HTERT RPE-1 (cell line): ENCODE data around the gene SPIB.

ENCODE experiments used
- in situ Hi-C: fragments of 300-500 bp; cut with MboI; formaldehyde crosslinking; loops from 4 replicates; pipeline ENCODE4 v1.14.3; 2020; ENCODE audit warnings: low sequenced_read_pairs

Gene SPIB

DNA sequence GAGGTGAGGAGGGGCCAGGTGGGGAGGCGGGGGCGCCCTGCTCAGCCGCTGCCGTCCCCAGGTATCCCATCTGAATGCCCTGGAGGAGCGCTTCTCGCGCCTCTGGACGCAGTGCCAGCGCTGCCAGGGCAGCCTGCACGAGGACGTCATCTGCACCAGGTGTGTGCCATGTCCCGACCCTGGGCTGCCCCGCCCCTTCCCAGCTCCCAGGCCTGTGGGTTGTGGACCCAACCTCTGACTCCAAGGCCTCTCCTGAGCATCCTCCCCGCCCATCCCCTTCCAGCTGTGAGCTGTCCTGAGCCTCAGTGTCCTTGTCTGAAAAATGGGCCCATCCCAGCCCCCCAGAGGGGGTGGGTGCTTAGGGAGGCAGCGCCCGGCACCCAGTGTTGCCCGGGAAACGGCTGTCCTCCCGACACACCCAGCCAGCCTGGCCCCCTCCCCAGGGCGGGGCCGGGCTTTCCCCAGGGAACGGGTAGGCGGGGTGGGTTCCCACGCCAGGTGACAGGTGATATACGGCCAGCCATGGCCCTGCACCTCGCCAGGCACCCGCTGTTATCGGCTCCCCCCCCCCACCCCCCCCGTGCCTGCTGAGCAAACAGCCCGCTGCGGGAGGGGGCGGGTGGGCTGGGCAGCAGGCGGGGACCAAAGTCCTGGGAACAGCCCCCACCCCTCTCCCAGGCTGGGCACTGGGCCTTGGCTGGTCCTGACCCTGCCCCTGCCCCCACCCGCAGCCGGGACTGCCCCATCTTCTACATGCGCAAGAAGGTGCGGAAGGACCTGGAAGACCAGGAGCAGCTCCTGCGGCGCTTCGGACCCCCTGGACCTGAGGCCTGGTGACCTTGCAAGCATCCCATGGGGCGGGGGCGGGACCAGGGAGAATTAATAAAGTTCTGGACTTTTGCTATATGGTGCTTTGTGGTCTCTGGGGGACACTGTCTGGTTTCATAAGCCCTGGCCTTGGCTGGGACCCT, 1.3 kb upstream of the SPIB start:
- in situ Hi-C loops = no loop called here

DNA sequence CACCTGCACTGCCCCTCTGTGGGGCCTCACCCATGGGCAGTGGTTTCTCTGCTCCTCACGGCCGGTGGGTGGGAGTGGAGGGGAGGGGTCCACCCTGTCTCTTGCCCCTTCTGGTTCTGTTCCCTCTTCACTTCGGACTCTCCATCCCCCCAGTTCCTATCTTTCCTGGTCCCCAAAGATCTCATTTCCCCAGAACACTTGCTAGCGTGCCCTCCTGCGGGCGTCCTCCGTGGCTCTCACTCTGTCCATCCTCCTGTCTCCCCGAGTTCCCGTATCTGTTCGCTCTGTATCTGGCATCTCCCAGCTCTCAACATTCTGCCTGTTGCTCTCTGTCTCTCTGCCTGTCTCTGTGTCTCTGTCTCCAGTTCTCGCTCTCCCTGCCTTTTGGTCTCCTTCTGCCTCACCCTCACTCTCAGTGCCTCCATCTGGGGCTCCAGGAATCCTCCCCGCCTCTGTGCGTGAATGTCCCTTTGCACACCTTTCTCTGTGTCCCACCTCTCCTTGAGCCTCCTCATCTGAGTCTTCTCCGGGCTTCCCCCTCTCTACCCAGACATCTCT, 363 bp downstream of the SPIB start:
- in situ Hi-C loops = no loop called here

DNA sequence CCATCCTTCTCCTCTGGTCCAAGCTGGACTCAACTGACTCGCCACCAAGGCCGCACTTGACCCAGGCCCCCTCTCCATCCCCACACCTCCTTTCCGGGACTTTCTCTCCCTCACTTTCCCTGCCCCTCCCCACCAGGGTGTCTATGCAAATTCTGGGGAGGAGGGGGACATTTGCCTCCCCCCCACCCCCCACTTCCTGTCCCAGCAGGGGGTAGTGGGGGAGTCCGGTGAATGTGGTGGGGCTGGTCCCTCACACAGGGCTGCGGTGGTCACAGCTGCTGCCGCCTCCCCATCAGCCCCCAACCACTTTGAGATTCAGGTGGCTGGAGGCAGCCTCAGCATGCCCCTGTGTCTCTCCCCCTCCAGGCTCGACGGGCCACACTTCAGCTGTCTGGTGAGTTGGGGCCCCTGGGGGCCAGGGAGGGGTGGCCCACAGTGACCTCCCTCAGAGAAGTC, 870 bp downstream of the SPIB start:
- in situ Hi-C loops = no loop called here

DNA sequence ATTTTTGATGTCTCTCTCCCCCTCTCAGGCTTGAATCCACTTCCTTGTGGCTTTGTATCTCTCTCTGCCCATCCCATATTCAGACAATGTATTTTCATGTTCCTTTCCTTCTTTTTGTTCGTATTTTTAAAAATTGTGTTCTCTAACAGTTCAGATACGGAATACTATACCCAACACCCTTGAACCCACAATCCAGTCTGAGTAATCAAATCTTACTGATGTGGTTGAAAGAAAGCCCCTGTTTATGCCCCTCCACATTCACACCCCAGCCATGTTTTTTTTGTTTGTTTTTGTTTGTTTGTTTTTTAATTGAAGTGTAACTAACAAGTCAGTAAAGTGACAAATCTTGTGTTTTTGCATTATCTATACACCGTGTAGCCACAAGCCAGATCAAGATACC, 1.4 kb downstream of the SPIB start:
- in situ Hi-C loops = no loop called here

DNA sequence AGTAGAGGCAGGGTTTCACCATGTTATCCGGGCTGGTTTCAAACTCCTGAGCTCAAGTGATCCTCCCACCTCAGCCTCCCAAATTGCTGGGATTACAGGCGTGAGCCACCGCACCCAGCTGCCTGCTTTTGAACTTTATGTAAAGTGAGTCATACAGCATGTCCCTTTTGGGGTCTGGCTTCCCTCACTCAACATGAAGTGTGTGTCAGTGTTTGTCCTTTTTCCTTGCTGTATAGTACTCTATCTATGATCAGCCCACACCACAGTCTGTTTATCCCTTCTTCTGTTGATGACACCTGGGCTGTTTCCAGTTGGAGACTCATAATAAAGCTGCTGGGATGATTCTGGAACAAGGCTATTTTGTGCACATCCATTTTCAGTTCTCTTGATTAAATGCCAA, 2.1 kb downstream of the SPIB start:
- in situ Hi-C loops = no loop called here

DNA sequence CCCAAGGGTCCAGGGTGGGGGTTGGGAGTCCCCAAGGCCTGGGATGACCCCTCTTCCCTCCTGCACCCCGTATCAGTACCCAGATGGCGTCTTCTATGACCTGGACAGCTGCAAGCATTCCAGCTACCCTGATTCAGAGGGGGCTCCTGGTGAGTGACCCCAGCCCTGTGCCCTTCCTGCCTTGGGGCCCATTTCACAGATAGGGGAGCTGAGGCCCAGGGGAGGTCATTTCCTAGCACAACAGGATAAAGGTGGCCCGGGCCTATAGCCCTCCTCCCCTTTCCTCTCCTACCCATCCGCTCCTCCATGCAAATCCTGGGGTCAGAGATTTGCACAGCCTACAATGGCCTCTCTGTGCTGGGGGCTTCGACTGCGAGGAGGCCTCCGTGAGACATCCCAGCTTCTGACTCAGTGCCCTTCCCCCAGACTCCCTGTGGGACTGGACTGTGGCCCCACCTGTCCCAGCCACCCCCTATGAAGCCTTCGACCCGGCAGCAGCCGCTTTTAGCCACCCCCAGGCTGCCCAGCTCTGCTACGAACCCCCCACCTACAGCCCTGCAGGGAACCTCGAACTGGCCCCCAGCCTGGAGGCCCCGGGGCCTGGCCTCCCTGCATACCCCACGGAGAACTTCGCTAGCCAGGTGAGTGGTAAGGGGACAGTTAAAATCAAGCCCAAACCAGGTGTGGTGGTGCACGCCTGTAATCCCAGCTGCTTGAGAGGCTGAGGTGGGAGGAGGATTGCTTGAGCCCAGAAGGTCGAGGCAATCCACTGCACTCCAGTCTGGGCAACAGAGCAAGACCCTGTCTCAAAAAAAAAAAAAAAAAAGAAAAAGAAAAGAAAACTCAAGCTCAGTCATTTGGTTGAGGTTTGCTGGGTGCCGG, 3.9 kb downstream of the SPIB start:
- in situ Hi-C loops = no loop called here

DNA sequence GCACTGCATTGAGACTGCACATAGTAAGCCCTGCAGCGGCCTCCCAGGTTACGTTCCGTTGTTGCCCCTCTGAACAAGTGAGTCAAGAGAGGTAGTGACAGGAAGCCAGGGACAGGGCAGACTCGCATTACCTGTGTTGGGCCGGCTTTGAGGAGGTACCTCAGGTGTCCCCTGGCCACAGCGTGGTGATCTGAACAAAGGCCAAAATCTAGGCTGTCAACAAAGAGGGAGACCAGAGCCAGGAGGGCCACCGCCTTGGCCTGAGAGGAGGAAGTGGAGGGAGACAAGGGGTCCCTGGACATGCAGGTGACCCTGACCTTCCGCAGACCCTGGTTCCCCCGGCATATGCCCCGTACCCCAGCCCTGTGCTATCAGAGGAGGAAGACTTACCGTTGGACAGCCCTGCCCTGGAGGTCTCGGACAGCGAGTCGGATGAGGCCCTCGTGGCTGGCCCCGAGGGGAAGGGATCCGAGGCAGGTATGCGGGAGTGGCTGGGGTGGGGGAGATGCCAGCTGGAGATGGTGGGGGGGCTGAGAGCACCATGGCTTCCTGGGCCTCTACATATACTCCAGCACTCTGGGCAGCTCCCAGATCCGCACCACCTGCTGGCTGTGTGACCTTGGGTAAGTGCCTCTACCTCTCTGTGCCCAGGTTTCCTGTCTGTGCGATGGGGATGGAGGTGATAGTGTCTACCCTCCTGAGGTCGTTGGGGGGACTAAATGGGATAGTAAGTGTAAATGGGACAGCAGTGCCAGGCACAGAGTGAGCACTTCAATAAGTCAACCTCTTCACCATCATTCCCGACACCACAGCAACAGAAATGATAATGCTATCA, 4.8 kb downstream of the SPIB start:
- in situ Hi-C loops = no loop called here

DNA sequence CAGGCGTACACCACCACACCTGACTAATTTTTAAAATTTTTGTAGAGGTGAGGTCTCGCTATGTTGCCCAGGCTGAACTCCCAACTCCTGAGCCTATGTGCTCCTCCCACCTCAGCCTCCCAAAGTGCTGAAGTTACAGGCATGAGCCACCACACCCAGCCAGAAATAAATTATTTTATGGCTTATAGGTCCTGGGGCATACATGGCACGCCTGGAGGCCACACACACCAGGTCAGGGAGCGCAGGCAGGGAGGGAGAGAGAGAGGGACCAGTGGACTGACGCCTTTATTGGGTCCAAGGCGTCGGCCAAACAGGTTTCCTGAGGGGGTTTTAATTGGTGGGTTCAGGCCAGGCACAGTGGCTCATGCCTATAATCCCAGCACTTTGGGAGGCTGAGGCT, 6.8 kb downstream of the SPIB start:
- in situ Hi-C loops = no loop called here

DNA sequence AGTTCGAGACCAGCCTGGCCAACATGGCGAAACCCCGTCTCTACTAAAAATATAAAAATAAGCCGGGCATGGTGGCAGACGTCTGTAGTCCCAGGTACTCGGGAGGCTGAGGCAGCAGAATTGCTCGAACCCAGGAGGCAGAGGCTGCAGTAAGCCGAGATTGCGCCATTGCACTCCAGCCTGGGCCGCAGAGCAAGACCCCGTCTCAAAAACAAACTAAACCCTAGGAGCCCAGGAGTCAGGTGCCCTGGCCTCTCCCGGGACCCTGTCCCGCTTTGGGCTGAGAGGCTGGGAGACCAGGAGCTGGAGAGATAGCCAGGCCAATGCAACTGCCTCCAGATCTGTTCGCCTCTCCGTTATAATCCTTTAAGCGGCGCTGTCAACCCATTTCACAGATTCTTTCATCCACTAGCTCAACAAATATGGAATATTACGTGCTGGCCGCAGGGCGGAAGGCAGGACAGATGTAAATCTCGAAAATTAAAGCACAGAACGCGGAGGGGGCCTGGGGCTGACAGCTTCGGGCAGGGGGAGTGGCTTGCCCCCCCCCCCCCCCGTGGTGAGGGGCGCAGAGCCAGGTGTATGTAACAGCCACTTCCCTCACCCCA, 8.7 kb downstream of the SPIB start:
- in situ Hi-C loops = no loop called here

DNA sequence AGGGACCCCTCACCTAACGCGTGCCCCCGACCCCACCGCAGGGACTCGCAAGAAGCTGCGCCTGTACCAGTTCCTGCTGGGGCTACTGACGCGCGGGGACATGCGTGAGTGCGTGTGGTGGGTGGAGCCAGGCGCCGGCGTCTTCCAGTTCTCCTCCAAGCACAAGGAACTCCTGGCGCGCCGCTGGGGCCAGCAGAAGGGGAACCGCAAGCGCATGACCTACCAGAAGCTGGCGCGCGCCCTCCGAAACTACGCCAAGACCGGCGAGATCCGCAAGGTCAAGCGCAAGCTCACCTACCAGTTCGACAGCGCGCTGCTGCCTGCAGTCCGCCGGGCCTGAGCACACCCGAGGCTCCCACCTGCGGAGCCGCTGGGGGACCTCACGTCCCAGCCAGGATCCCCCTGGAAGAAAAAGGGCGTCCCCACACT, 9.3 kb downstream of the SPIB start:
- in situ Hi-C loops = no loop called here

DNA sequence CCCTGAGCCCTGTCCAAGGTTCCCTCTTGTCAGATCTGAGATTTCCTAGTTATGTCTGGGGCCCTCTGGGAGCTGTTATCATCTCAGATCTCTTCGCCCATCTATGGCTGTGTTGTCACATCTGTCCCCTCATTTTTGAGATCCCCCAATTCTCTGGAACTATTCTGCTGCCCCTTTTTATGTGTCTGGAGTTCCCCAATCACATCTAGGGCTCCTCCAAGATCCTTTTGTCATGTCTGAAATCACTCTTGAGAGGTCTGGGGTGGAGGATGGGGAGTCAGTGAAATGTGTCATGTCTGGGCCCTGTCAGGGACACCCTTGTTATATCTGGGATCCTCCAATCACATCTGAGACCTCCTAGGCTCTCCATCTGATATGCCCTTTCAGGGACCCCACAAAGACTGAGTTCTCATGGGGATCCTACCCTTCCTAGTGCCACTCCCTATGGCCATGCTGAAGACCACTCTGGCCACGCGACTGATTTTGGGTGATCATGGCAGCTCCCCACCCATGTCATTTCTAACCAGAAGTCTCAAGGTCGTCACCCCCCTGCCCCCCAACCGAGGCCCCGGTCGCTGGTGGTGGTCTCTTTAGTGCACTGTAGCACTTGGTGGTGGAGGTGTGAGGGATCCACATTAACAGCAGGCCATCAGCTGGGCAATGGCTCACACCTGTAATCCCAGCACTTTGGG, 10.2 kb downstream of the SPIB start:
- in situ Hi-C loops = no loop called here

DNA sequence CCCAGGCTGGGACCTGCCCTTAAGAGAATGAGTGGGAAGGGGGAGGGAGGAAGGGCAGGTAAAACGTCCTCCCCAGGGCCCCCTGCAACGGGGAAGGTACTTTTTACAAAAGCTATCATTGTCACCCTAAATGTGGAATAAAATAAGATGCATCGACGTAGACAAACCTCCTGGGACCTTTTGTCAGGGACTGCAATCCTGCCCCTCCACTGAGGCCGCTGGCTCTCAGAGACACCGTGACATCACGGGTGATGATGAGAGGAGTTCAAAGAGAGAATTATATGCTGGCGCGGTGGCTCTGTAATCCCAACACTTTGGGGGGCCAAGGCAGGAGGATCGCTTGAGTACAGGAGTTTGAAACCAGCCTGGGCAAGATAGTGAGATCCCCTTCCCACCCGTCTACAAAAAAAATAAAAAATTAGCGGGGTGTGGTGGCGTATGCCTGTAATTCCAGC, 12.2 kb downstream of the SPIB start:
- in situ Hi-C loops = no loop called here

DNA sequence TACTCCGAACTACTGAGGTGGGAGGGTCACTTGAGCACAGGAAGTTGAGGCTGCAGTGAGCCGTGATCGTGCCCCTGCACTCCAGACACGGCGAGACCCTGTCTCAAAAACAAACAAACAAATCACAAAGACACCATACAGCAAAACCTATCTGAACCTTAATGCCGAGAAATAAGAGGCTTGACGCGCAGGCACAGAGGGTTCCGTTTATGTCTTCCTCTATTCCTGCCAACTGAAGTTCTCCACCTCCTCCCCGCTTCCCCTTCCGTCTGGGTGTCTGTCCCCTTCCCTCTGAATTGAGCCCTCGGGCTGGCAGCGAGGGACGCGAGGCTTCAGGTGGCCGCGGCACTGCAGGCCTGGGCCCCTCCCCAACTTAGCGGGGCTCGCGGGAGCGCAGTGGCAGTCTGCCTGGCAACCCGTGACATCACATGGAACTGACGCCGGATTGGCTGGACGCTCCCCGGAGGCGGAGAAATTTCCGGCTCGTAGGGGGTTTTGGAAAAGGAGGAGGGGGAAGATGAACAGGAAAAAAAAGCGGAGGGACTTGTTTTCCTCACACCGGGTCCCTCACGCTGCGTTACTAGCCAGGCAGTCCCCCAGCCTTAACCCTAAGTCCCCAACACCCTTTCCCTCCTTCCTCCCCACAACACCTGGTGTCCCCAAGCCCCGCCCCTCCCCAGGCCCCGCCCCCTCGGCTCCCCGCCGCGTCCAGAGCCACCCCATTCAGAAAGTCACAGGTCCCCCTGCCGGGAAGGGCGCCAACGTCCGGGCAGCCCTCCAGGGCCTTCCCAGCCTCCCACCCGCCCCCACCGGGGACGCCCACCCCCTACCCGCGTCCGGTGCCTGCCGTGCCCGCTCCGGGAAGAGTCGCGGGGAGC, 12.8 kb downstream of the SPIB start:
- in situ Hi-C loops = no loop called here

DNA sequence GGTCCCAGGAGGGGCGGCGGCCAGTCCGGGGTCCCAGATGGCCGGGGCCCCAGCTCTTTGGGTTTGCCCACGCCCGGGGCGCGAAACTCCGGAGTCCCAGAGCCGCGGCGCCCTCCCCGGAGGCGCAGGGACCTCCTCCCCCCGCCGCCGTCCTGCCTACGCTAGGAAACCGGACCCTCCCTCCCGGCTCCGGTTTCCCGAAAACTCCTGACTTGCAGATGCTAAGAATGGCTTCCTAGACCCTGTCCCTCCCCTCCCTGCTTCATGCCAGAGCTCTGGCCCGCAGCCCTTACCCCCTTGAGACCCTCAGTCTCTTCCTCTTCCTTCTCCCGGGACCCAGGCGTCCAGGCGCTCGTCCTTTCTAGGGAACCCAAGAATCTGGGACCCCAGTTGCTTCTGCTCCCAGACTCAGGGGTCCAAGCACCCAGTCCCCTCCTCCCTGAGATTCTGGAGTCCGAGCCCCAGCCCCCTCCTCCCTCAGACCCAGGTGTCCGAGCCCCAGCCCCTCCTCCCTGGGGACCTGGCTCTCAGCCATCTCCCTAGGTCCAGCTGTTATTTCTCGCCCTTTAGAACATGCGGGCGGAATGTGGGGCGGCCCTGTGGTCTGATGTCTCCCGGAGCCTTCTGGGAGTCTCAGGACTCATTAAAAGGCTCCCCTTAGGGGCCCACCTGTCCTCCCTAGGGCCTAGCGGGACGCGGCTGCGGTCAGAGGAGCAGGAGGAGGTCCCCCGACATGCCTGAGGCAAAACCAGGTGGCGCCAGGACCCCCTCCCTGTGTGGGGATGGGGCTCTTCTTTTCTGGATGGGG, 13.7 kb downstream of the SPIB start, which contains the start of gene MYBPC2:
Gene MYBPC2, plus strand, starts transcription at position 672 of the 808 bp plus-strand sequence. Its CDS starts 62 bp downstream, at position 734.
- in situ Hi-C loops = no loop called here

DNA sequence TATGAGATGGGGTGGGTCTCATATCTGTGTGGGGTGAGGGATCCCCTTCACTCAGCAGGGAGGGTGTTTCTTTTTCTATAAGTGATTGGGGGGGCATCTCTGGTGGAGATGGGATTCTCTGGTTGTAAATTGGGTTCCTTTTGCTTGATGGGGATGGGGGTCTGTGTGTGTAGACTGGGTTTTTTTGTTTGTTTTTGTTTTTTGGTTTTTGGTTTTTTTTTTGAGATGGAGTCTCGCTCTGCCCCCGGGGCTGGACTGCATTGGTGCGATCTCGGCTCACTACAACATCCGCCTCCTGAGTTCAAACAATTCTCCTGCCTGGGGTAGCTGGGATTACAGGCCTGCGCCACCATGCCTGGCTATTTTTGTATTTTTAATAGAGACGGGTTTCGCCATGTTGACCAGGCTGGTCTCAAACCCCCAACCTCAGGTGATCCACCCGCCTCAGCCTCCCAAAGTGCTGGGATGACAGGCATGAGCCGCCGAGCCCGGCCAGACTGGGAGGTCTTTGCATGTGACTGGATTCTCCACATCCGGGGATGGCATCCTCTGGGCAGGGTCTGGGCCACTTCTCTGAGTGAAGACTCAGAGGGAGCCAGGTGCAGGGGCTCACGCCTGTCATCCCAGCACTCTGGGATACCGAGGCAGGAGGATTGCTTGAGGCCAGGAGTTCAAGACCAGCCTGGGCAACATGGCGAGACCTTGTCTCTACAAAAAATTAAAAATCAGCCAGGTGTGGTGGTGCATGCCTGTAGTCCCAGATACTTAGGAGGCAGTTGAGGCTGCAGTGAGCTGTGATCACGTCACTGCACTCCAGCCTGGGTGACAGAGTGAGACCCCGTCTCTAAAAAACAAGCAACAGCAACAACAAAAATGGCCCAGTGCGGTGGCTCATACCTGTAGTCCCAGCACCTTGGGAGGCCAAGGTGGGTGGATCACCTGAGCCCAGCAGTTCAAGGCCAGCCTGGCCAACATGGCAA, 14.8 kb downstream of the SPIB start:
- in situ Hi-C loops = no loop called here

DNA sequence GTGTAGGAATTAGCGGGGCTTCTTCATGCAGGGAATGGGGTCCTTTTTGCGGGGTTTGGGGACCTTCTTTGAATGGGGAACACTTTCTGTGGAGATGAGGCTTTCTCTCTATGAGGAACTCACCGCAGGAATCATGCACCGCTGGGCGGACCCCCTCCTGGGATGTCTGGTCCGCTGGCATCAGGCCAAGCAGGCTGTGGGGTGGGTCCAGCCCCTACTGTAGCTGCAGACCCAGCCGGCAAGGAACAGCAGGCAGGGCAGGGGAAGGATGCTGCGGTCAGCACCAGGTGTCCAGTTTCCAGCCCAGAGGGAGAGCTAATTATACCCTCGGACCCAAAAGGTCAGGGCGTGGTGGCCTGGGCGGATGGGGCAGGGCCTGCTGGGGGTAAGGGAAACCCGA, 15.8 kb downstream of the SPIB start:
- in situ Hi-C loops = no loop called here
